ENCODE results near the gene NHSL2.

DNA sequence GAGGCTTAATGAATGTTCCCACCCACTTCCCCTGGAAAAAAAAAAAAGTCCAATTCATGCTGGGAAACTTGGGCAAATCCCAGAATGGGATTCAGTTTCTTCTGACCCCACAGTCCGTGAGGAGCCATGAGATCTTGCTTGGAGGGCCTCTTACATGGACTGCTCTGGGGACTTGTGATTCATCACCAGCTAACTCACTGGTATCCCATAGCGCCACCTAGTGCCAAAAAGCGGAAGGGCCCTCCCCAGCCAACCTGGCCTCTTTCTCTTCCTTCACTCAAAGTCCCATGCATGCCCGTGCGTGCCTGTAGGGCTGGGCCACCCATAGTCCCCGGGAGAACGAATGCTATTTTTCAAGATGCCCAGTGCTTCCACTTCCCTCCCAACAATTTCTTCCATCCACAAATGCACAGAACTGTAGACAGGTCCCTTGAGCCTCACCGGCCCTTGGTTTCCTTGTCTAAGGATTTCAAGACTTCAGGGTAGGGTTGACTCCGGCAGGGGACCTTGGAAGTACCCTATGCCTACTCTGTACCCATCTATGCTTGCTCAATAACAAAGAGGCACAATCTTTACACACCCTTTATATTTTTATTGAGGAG is 216.0 kb downstream of the NHSL2 start:
- TF ChIP-seq ZNF274 (IDR thresholded peaks at IDR 0.05; ENCODE audit: low read depth, low read length) (no peak), YY1 (IDR thresholded peaks at IDR 0.05; ENCODE audit: insufficient read depth, insufficient read length) (no peak), SUZ12 (IDR thresholded peaks at IDR 0.05; ENCODE audit: extremely low read depth, insufficient read depth, insufficient read length) (no peak)

All from NT2/D1 (cell line).